NCI-H345 treated with DMSO at 0.1 percent for 48 hours (cell line): ENCODE results near the gene SMIM38.
A peak's percentile ranks its signal among the peaks of the same experiment; 100 is the strongest.

Experiments
- DNase-seq: peaks from one replicate; lab custom pipeline; 2025; ENCODE audit not compliant: unreplicated experiment; lab: John Stamatoyannopoulos, UW

Gene SMIM38

DNA sequence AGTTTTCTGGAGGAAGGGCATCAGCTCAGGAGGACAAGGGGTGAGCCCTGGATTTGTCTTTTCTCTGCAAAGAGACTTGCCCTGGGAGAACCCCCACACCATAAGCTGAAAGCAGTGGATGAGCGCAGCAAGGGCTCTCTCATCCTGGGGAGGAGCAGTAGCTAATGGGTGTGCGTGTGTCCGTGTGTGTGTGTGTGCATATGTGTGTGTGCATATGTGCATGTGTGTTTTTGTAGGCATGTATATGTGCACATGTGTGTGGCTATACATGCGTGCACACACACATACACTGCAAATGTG is 45.3 kb downstream of the SMIM38 start:
- no peak for DNase-seq

DNA sequence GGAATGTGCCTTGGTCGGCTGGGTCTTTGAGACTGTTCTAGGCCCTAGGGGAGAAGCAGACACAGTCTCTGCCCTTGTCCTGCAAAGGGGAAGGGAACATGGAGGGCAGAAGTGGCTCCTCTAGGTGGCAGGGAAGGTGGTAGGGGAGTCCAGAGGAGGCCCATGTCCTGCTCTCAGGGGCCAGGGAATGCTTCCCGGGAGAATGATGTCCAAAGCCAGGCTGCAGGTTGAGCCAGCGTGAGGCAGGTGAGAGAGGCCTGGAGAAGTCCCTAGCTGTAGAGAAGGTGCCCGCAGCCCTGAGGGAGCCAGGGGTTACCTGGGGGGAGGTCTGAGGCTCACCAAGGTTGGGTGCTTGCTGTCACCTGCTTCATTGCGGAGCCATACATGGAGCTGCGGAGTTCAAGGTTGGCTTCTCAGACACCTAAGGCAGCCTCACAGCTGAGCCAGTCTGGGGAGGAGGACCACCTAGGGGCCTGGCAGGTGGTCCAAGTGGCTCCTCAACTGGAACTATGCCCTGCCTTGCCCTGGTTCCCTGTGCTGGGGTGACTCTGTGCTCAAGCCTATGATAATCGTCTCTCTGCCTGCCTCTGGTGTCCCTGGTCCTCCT is 46.1 kb downstream of the SMIM38 start:
- no peak for DNase-seq

- no peak for DNase-seq
Measured at GRCh38 chr11:69202511-69203221, 46.9 kb downstream of the SMIM38 start.

DNA sequence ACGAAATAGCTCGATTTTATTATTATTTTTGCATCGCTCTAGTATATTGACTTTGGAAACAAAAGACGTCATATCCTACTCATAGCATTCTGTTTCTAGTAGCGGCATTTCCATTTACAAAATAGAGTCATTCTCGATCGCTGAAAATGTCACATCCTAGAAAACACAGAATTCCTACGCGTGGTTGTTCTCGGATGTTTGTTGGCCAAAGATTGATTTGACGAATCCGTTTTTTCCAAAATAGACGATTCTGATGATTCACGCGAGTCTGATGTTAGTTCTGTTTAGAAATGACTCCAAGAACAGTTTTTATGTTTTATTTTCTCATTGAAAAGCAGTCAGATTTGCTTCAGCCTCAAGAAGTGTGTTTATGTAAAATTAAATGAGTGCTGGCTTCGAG is 47.6 kb downstream of the SMIM38 start:
- DNase-seq: no peak

DNA sequence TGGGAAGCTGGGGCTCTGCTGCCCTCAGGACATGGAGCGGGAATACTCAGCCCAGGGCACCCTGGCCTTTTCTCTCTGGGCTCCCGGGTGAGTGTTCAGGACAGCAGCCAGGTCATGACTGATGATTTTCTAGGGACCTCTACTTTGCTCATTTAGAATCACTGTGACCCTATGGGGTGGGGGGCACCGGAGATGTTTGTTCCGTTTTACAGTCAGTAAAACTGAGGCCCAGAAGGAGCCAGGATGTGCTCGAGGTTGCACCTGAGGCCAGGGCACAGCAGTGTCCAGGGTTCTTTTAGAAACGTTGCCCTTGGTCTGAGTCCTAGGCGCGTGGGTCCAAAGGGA is 48.1 kb downstream of the SMIM38 start:
- DNase-seq: no peak

DNA sequence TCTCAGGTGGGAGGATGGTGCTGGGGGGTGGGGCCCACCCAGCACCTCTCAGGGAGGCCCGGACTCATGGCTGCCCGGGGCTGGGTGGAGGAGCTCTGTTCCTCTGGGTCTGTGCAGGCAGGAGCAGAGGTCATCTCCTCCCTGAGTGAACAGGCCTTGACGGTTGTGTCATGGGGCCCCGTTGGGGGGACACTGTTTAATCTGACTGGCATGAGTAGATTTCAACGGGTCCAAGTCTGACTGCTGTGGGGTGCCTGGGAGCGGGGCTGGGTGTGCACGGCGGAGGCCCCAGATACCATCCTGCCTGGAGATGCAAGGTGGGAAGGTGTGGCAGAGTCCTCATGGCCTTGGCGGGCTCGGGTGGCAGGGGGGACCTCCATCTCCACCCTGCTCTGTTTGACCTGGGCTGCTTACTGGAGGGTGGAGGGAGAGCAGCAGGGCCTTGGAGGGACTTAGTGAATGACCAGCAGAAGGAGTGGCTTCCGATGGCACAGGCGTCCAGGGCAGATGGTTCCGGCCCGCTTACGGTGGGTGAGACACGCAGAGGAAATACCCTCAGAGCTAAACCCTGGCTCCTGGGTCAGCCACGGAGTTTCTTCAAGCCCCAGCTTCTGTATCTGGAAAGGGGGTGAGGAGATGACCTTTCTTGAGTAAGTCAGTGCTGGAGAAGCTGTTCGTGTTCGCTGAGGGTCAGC is 48.7 kb downstream of the SMIM38 start:
- peak; percentile 16 for DNase-seq

DNA sequence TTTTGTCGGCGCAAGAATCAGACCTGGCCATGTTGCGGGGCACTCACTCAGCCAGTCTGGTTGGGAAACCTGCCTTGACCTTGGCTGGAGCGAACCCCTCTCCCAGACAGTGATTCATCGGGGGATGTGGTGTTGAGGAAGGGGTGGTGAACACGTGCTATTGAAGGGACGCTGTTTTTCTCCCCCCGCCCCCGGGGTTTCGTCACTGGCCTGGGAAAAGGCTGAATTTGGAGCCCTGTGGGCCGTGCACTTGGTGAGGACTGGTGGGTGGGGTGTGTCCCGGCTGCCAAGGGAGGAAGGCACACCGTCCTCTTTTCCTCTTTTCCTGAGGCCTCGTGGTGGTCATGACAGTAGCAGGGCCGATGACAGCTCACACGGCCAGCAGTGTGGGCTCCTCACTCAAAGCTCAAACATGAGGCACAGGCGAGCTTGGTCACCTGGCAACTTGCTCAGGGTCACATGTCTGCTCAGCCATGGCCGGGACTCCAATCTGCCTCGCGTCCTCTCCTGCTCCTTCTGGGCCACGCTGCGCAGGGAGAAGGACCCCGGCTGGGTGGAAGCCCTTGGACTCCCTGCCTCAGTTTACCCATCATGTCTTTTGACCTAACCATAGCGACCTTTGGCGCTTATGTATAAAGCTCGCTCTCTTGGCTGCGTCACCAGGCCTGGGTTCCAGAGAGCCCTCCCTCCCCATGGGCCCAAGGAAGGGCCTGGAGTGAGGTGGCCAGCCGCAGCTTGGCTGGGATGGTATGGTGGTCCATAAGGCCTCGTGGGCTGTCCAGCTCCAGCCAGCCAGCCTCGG is 49.4 kb downstream of the SMIM38 start:
- no peak for DNase-seq
